NCI-H526 (cell line): ENCODE results near the gene LILRA6.

Experiments
- DNase-seq, 2 experiments: peaks; one replicate each; lab custom pipeline; 2025; lab: John Stamatoyannopoulos, UW

LILRA6 gene

GRCh38 chr19:54188215-54188871 lies 54.2 kb downstream of the LILRA6 start:
- peak in 1 of 2 experiments; percentile 61 for DNase-seq

GRCh38 chr19:54186934-54187381 lies 55.6 kb downstream of the LILRA6 start:
- DNase-seq, result no peak
